Adipocyte (in vitro differentiated cells): ENCODE data around the gene ALDH1L1.
A peak's percentile ranks its signal among the peaks of the same experiment; 100 is the strongest.
"Not testable (repeated sequence)": the region's sequence is repeated elsewhere in the genome, so short reads cannot be mapped to it uniquely, and the experiment has no call there.

ENCODE experiments used
- DNase-seq: peaks from one replicate; pipeline ENCODE4 v3.0.0-alpha.2; 2015; ENCODE audit warnings: low read depth
- H3K27me3 ChIP-seq: replicated peaks from 2 replicates; pipeline ENCODE4 v1.7.0; 2013; ENCODE audit warnings: mild to moderate bottlenecking, low read length, moderate library complexity; ENCODE audit not compliant: control insufficient read depth, insufficient read depth
- H3K36me3 ChIP-seq: 2 replicates; pipeline ENCODE4 v1.7.0; 2013; ENCODE audit warnings: low read length, mild to moderate bottlenecking, moderate library complexity; ENCODE audit not compliant: control insufficient read depth, insufficient read depth, severe bottlenecking
- H3K4me1 ChIP-seq: 2 replicates; pipeline ENCODE4 v1.7.0; 2013; ENCODE audit warnings: mild to moderate bottlenecking, low read length, moderate library complexity; ENCODE audit not compliant: control insufficient read depth, insufficient read depth
- H3K4me3 ChIP-seq: 2 replicates; pipeline ENCODE4 v1.7.0; 2013; ENCODE audit warnings: mild to moderate bottlenecking, low read length, moderate library complexity
- H3K9ac ChIP-seq: 2 replicates; pipeline ENCODE4 v1.7.0; 2013; ENCODE audit warnings: mild to moderate bottlenecking, low read length, moderate library complexity
- H3K9me3 ChIP-seq: 2 replicates; pipeline ENCODE4 v1.7.0; 2013; ENCODE audit warnings: mild to moderate bottlenecking, low read length, moderate library complexity; ENCODE audit not compliant: control insufficient read depth

Gene ALDH1L1

DNA sequence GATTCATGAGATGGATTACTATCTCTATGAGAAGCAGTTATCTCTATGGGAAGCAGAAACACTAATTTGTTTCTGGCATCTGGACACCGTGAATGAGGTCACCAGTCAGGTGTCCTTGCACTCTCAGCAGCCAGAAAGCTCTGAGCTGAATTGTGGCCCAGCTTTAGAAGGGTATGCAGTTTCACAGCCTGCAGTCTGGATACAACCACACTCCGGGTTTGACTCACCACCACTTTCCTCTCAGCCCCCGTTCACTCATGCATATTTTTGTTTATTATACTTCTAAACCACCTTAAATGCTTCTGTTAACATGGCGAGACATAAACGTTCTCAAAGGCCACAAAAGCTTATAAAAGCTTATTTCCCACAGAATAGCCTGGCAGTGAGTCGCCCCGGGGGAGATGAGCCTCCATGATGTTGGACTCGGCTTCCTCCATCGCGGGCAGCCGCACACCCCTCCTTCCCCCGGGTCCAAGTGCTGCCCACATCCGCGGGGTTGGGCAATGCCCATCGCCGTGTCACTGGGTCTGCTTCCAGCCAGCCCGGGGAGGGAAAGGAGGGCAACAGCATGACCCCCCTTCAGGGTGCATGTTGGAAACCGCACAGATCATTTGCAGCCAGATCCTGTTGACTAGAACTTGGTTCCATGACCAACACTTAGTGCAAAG, 79.6 kb downstream of the ALDH1L1 start:
- no peak overlapping the region for H3K4me3 ChIP-seq
- no peak overlapping the region for H3K9ac ChIP-seq
- H3K27me3 ChIP-seq, result no peaks in the 10 kb centered on the region
- H3K4me1 ChIP-seq, result peaks cover 22% of the 10 kb centered on the region
- H3K36me3 ChIP-seq, result peaks cover 36% of the 10 kb centered on the region
- peak; percentile 34 for DNase-seq
- no peaks in the 10 kb centered on the region for H3K9me3 ChIP-seq

DNA sequence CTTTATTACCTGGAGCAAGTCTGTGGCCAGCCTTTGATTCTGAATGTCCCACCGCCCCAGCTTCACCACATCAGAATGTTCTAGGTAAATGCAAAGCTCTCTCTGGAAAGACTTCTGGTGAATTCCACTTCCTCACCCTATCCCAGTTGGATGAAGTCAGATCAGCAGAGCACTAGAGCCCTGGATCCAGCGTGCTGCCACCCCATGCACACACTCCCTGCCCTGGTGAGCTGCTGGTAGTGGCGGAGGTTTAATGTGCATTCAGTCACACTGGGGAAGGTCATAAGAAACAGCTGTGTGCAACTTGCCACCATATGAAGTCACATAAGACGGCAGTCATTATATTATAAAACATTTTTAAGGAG, 80.1 kb downstream of the ALDH1L1 start:
- H3K27me3 ChIP-seq, result no peaks in the 10 kb centered on the region
- peaks cover 31% of the 10 kb centered on the region for H3K36me3 ChIP-seq
- peaks cover 22% of the 10 kb centered on the region for H3K4me1 ChIP-seq
- H3K9me3 ChIP-seq, result no peaks in the 10 kb centered on the region
- H3K4me3 ChIP-seq, result no peak overlapping the region
- no peak overlapping the region for H3K9ac ChIP-seq
- DNase-seq, result no peak

DNA sequence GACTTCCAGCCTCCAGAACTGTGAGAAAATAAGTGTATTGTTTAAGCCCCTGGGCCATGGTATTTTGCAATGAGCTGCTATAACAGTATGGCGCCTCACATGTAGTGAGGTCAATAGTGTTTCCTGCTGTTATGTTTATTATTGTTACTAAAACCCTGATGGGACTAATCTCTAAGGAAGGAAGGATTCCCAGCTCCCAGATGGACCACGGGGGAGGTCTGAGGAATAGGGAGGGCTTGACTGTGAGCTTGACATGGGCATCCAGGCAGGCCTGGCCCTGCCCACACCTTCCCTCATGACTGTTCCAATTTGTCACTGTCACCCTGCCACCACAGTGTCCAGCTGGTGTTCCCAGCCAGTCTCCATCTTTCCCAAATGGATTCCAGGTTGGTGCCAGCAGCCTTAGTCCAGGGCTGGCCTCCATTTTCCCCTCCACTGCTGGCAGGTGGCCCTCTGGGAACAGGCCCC, 82.0 kb downstream of the ALDH1L1 start:
- DNase-seq, result no peak
- Histone ChIP-seq H3K27me3 (no peaks in the 10 kb centered on the region), H3K4me1 (peaks cover 21% of the 10 kb centered on the region), H3K4me3 (no peak overlapping the region), H3K36me3 (peaks cover 21% of the 10 kb centered on the region), H3K9me3 (no peaks in the 10 kb centered on the region), H3K9ac (no peak overlapping the region)

DNA sequence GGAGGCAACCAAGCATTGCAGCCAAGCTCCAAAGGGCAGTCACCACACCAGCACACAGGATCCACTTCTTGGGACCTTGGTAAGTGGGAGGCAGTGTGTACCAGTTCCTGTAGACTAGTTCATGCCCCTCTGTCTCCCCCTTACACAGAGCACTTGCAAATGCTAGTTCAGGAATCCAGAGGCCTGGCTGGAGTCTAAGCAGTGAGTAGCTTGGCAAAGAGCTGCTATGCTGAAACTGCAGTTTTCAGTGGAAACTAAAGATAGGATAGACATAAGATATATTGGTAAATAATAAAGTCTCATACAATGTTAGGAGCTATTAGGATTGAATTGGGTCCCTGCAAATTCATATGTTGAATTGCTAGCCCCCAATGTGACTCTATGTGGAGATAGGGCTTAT, 82.6 kb downstream of the ALDH1L1 start:
- H3K27me3 ChIP-seq, result no peaks in the 10 kb centered on the region
- no peak overlapping the region for H3K9ac ChIP-seq
- peaks cover 14% of the 10 kb centered on the region for H3K4me1 ChIP-seq
- peaks cover 14% of the 10 kb centered on the region for H3K36me3 ChIP-seq
- DNase-seq, result no peak
- H3K9me3 ChIP-seq, result no peaks in the 10 kb centered on the region
- no peak overlapping the region for H3K4me3 ChIP-seq

DNA sequence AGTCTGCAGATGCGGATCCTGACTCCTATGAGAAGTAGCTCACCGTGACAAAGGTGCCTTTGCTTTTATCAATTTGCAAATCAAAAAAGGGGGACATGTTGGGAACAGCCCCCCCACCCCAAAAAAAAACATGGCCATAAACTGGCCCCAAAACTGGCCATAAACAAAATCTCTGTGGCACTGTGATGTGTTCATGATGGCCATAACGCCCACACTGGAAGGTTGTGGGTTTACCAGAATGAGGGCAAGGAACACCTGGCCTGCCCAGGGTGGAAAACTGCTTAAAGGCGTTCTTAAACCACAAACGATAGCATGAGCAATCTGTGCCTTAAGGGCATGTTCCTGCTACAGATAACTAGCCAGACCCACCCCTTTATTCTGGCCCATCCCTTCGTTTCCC, 84.1 kb downstream of the ALDH1L1 start:
- DNase-seq, H3K36me3 ChIP-seq, H3K9ac ChIP-seq, H3K4me1 ChIP-seq, H3K4me3 ChIP-seq, H3K9me3 ChIP-seq, H3K27me3 ChIP-seq: not testable (repeated sequence)

DNA sequence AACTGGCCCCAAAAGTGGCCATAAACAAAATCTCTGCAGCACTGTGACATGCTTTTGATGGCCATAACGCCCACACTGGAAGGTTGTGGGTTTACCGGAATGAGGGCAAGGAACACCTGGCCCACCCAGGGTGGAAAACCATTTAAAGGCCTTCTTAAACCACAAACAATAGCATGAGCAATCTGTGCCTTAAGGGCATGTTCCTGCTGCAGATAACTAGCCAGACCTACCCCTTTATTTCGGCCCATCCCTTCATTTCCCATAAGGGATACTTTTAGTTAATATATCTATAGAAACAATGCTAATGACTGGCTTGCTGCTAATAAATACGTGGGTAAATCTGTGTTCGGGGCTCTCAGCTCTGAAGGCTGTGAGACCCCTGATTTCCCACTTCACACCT, 88.3 kb downstream of the ALDH1L1 start:
- not testable (repeated sequence) for H3K4me3 ChIP-seq, H3K4me1 ChIP-seq, H3K36me3 ChIP-seq, DNase-seq, H3K9ac ChIP-seq, H3K9me3 ChIP-seq, H3K27me3 ChIP-seq

DNA sequence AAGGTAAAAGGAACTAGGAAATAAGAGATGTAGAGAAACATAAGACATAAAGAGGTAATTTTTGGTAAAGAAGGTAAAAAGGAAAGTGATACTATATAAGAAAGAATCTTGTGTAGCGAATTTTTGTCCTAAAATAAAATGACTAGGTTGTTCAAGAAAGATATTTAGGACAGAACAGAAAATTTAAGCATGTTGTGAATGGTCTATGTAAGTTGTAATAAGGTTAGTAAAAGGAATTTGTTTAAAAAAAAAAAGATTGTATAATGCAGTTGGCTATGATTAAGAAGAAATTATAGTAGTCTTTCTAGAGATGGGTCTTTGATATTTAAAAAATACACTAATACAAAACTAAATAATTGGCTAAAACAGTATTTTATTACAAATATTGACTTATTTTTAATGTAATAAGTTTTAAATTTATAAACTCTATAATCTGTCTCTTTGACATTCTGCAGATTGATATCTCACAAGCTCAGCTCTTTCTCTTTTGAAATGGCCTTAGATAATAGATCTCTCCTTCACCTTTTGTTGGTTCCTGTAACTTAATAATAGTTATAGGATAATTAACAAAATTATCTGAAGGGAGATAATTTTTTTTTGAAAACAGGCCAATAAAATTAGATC, 92.7 kb downstream of the ALDH1L1 start:
- no peaks in the 10 kb centered on the region for H3K27me3 ChIP-seq
- H3K9ac ChIP-seq, result no peak overlapping the region
- H3K4me1 ChIP-seq, result peaks cover 16% of the 10 kb centered on the region
- no peaks in the 10 kb centered on the region for H3K9me3 ChIP-seq
- no peak for DNase-seq
- H3K36me3 ChIP-seq, result no peaks in the 10 kb centered on the region
- H3K4me3 ChIP-seq, result no peak overlapping the region

DNA sequence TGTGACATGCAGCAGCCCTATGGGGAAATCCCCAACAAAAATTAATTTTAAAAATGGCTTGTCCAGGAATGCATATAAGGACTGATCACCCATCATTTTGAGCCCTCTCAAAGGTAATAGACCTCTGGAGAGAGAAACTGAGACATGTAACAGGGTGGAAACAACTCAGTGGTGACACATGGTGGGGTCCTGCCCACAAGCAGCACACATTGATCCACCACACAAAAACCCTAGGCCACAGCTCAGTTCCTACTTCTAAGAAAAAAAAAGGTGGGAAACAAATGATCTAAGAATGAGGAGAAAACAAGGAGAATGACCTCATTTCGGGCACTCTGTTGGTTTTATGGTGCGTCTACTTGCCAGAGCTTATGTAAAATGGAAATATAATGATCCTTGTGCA, 94.5 kb downstream of the ALDH1L1 start:
- Histone ChIP-seq H3K4me1 (peaks cover 16% of the 10 kb centered on the region), H3K9me3 (no peaks in the 10 kb centered on the region), H3K4me3 (no peak overlapping the region), H3K9ac (no peak overlapping the region), H3K36me3 (no peaks in the 10 kb centered on the region), H3K27me3 (no peaks in the 10 kb centered on the region)
- DNase-seq, result no peak

DNA sequence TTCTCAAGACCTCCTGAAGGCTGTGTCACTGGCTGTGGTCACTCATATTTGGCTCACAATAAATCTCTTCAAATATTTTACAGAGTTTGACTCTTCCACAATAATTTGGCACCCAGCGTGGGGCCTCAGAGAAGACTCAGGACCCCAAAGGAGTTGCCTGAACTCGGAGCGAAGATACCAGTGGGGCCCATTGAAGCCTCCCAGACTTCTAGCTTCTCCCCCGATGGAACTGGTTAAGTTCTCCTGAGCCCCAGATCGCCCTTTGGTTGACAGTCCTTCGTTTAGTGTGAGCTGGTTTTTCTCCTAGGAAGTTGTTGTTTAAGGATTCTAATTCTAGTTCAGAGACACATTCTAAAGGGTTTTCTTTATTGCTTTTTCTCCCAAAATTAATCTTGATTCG, 95.1 kb downstream of the ALDH1L1 start:
- Histone ChIP-seq H3K4me3 (peak overlapping the region; percentile 86), H3K9me3 (no peaks in the 10 kb centered on the region), H3K9ac (no peak overlapping the region), H3K27me3 (no peaks in the 10 kb centered on the region), H3K36me3 (no peaks in the 10 kb centered on the region), H3K4me1 (peaks cover 16% of the 10 kb centered on the region)
- no peak for DNase-seq

DNA sequence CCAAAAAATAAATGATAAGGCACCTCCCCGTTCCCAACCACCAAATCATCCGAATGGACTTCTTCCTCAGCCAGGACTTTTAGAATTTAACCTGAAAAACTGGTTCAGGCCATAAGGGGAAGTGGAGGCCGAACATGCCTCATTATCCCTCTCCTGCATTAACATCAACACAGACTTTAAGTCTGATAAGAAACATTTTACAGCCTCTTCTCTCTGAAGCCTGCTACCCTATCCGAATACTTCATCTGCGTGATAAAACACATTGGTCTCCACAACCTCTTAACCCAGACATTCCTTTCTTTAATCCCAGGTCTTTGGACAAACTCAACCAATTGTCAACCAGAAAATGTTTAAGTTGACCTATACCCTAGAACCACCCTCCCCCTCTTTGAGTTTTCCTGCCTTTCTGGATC, 95.6 kb downstream of the ALDH1L1 start:
- Histone ChIP-seq H3K4me3 (peak overlapping the region; percentile 86), H3K36me3 (no peaks in the 10 kb centered on the region), H3K9me3 (no peaks in the 10 kb centered on the region), H3K4me1 (peaks cover 16% of the 10 kb centered on the region), H3K9ac (peak overlapping the region; percentile 89), H3K27me3 (no peaks in the 10 kb centered on the region)
- no peak for DNase-seq

DNA sequence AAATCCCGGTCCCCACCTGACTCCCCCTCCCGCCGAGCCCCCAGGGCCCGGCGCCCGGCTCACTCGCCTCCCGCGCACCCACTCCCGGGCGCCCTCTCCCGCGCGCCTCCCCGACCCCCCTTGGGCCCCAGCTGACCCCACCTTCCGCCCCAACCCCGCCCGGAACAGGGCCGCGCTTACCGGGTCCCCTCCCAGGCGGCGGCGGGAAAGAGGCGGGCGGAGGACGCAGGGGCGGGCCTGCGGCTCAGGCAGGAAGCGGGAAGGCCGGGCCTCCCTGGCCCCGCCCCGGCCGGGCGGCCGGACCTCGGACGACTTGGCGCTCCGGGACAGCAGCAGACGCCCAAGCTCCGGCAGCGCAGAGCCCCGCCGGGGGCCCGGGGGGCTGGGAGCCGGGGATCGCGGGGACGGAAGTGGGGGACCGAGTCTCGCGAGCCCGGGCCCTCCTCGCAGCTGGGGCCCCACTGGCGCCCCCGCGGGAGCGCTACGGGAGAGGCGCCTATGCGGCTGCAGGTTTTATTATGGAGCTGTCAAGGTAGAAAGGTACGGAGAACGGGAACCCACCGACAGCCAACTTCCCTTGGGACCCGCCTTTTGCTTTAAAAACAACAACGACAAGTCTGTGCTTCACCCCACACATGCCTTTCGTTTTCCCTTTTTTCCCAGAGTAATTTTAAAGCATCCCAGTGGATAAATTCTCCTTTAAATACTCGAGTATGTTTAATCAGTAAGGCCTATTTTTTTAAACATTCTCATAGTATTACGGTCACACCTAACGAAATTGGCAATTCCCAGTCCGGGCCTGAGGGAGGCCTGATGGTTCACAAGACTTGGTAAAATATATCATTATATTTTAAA, 96.2 kb downstream of the ALDH1L1 start, which contains the start of gene SLC41A3:
SLC41A3 (minus strand) TSS at position 212 of the 855 bp plus-strand sequence. CDS start 15,905 bp downstream, outside the sequence.
- no peaks in the 10 kb centered on the region for H3K36me3 ChIP-seq
- peak; percentile 91 for DNase-seq
- peak within 1 kb of the TSS; percentile 86 for H3K4me3 ChIP-seq
- H3K4me1 ChIP-seq, result peaks cover 16% of the 10 kb centered on the region
- no peaks in the 10 kb centered on the region for H3K27me3 ChIP-seq
- peak within 1 kb of the TSS; percentile 89 for H3K9ac ChIP-seq
- no peaks in the 10 kb centered on the region for H3K9me3 ChIP-seq
